SH-SY5Y (cell line): ENCODE data around the gene PLB1.

ENCODE experiments used
- GATA2 ChIP-seq: IDR thresholded peaks from 2 replicates; pipeline ENCODE4 v1.6.1; 2011; ENCODE audit warnings: mild to moderate bottlenecking, low read depth, low read length
- GATA3 ChIP-seq: IDR thresholded peaks from 2 replicates; pipeline ENCODE4 v1.6.1; 2011; ENCODE audit warnings: low read depth, mild to moderate bottlenecking, low read length, moderate library complexity

DNA sequence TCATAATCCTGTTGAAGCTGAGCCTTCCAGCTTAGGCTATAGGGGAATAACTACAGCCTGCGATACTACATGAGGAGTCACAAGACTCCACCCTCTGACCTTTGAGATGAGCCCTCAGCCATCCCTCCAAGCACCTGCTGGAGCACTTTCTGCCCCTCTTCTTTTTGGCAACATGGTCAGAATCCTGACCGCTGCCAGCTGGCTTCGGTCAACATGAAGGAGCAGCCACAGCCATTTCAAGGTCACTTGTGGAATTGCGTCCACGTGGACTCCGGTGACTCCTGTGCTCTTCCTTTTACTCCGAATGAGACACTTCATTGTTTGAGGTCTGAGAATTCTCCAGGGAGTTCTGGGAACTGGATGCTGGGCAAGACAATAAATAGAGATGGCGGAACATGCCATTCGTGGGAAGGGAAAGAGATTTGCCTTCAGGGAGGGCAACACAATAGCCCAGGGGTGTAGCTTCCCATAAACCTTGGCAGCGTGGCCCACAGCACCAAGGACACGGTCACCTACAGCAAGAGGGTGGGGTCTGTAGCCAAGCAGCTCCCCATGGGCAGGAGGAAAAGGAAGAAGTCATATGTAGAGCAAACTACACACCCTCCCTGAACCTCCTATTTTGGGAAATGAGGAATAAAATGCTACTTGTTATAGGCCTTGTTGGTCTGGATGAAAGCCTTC is 182.5 kb downstream of the PLB1 start:
- no peak for TF ChIP-seq GATA2
- no peak for TF ChIP-seq GATA3
